Central memory CD4-positive, alpha-beta T cell (primary cell): ENCODE results near the gene COL7A1.

ENCODE experiments used
- DNase-seq: peaks from one replicate; pipeline ENCODE4 v3.0.0; 2022

Gene COL7A1

DNA sequence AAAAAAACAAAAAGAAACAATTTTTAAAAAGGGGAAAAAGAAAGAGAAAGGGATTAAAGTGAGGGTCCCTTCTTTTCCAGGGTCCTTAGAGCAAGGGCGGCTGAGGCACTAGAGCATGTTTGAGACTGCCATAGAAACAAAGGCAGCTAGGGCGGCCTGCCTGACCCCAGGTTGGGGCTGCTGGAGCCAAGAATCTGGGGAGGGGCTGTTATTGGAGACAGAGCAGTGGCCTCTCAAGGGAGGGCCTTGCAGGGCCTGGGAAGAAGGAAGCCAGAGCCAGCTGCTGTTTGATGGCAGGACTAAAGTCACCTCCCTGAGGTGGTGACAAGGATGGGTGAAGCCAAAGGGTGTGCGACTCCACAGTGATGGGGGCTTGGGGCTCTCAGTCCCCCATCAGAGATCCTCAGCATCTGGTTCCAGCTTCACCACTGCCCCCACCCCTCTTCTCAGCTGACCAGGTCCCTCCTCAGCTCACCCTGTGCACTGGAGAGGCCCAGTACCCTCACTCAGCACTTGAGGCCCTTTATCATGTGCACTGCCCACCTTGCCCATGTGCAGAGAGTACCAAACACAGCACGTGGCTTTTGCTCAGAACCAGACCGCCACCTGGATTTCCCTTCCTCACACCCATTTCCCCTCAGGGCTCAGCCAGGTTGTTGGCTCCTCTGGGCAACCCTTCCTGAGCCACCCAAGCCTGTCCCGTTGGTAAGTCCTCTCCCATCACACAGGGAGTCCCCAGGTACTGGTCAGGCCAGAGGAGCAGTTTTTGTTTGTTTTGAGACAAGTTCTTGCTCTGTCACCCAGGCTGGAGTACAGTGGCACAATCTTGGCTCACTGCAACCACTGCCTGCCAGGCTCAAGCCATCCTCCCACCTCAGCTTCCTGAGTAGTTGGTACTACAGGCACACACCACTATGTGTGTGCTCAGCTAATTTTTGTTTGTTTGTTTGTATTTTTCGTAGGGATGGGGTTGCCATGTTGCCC lies 24.7 kb upstream of the COL7A1 start:
- DNase-seq: no peak

- no peak for DNase-seq
Measured at GRCh38 chr3:48617559-48617958, 22.4 kb upstream of the COL7A1 start.

DNA sequence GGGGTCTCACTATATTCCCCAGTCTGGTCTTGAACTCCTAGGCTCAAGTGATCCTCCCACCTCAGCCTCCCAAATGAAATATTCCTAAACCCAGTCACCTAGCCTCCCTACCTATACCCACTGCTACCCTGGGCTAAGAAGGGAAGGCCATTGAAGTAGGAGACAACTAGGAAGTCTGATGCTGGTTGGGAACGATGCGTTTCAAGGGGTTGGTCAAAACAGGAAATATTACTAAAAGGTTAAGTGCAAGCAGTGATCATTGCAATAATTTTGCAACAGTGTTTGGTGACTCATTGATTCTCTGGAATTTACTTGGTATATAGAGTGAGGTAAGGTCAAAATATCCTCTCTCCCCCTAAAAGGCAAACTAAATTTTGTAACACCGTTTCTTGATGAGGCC lies 18.9 kb upstream of the COL7A1 start:
- no peak for DNase-seq

- no peak for DNase-seq
Measured at GRCh38 chr3:48612309-48612708, 17.2 kb upstream of the COL7A1 start.

DNA sequence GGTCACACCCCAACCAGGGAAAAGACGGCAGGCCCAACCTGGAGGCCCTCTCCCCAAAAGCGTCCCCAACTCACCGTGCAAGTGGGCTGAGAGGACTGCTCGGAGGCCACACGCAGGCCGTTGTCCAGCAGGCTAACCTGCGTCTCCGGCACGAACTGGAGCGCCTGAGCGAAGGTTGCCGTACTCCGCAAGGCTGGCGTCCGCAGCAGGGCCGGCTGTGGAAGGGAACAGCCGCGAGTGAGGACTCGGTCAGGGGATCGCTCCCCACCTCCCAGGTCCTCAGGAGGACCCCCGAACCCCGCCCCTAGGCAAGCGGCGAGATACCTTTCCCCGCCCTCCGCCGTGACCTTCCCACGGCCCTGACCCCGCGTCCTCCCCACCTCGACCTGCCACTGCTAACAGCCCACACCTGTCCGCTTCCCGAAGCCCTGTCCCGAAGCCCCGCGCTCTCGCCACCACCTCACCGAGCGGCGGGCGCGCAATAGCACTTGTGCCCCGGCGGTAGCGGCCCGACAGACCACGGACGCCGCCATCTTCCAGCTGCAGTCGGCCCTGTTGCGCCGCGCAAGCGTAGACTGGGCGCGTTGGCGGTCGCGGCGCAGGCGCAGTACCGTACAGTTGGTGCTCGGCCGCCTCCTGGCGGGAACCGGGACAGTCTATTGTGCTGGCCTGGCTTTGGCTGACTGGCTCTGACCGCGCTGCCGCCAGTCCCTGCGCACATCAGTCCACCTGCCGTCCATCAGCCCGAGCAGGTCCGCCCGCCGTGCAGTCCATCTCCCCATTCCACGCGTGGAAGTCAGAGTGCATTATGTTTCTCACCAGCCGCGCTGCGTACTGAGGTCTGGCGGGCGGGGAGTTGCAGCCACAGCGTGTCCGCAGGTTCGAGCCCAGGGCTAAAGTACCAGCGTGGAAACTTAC lies 14.2 kb upstream of the COL7A1 start, which contains the start of gene UQCRC1:
Gene UQCRC1, minus strand, starts transcription at position 559 of the 918 bp plus-strand sequence. Its CDS starts 26 bp downstream, at position 533.
- DNase-seq: peak; percentile 92

DNA sequence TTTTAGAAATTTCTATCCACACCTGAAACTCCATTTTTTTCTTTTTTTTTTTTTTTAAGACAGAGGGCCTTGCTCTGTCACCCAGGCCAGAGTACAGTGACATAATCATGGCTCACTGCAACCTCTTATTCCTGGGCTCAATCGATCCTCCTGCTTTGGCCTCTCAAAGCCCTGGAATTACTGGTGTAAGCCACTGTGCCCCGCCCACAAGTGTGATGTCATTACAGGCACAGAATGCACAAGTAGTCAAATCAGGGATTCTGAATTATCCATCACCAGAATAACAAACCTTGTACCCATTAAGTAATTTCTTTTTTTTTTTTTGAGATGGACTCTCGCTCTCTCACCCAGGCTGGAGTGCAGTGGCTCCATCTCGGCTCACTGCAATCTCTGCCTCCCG lies 12.4 kb upstream of the COL7A1 start:
- no peak for DNase-seq

DNA sequence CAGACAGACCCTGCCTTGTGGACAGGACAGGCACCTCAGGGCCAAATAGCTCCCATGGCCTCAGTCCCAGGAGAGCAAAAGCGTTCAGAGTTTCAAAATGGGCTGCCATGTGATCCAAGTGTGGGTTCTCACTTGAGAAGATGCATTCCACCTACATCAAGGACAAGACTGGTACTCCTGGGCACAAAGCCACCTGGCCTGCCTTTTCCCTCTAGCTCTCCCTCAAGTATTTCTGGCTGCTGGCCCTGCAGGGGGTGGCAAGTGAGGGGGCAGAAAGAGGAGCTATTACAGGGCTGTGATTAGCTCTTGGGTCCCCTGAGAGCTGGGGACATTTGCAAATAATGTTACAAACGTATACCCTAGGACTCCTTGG lies 6.5 kb upstream of the COL7A1 start:
- no peak for DNase-seq

DNA sequence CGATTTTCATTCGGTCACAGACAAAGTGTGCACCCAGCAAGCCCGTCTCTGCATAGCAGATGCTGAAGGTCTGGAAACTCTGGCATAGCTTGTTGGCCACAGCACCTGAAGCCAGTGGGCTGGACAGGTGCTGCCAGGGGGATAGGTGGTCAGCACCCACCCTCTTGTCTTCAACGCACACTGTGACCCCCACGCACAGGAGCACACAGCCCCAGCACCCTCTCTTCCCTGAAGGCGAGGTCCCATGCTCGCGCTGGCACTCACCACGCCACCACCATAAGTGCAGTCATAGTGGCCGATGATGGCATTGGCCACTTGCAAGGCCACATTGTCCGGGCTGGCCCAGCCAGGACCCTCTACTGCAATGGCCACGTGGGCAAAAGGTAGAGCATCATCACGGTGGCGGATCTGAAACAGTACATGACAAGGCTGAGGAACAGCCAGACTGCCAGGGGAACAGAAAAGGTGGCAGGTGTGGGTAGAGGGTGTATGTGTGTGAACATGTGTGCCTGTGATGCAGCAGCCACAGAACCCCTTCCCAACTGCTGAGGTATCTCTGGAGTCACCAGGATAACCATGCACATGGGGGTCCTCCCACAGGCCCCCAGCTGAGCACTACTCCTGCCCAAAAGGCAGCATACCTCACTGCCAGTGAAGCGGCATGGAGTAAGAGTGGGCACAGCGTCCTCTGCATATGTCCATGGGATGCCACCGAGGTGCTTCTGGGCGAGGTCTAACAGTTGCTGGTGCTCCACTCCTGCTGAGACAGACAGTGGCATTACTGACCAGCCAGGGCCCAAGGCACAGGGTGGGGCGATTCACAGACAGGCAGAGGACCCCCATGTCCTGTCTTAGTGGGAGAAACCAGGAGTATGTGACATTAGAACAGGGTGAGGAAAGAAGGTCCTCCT lies 5.8 kb upstream of the COL7A1 start:
- no peak for DNase-seq

DNA sequence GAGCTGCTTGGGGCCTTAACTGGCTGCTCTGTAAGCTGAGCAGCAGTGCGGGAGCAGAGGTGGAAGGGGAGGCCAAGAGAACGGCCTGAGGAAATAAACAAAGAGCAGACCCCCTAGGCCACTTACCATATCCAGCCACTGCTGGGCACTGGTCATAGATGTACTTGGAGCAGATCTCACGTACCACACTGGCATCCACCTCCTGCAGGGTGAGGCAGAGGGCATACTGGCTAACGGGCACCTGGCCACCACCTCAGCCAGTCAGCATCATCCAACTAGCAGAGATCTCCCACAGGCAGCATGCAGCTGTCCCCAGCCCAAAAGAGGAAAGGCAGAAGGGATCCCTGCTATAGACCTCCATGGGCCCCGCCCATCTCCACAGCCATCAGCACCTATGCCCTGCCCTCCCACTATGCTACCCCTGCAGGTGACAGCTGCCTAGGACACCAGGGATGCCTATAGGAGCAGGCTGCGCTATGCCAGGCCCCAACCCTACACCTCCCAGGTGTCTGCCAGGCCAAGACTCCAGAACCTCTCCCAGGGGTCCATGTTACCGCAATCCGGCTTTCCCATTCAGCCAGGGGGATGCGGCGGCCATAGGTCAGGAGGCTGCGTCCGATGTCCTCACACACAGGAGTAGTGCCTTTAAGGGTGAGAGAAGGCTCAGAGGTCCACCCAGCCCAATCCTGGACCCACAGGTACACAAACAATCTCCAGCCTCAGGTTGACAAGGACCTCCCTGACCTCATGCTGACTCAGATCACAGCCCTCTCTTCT lies 4.6 kb upstream of the COL7A1 start:
- DNase-seq: no peak

- DNase-seq: no peak
Measured at GRCh38 chr3:48599077-48599501, 4.0 kb upstream of the COL7A1 start.

DNA sequence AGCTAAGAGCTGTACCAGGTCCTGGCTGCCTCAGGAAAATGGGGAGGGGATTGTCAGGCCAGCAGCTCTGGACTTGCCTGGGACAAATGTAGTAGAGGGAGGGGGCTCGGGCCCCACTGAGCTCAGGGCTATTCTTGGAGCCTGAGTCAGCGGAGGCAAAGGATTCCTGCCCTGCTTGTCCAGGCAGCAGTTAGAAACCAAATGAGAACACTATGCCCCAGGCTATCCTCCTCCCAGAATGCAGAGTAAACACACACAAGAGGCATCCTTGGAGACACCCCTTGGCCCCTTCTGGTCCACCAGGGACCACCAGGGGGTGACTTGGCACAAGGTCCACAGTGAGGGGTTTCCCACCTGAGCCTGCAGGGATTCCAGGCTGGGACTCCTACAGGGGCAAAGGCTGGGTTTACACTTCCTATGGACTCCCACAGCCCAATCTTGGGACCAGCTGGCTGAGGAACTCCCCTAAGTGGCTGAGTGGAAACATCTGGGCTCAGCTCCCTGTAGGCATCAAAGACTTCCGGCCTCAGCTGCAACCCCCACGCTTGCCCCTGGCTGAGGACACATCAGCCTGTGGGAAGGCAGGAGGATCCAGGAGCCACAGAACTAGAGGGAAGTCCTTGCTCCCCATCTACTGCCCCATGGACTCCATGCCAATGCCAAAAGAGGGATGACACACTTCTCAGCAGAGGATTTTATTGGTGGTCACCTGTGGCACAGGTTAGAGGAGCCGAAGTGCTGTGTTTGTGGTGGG lies 3.4 kb upstream of the COL7A1 start:
- no peak for DNase-seq

GRCh38 chr3:48597408-48597800 lies 2.3 kb upstream of the COL7A1 start:
- no peak for DNase-seq

GRCh38 chr3:48596676-48597407 lies 1.7 kb upstream of the COL7A1 start:
- DNase-seq: no peak

DNA sequence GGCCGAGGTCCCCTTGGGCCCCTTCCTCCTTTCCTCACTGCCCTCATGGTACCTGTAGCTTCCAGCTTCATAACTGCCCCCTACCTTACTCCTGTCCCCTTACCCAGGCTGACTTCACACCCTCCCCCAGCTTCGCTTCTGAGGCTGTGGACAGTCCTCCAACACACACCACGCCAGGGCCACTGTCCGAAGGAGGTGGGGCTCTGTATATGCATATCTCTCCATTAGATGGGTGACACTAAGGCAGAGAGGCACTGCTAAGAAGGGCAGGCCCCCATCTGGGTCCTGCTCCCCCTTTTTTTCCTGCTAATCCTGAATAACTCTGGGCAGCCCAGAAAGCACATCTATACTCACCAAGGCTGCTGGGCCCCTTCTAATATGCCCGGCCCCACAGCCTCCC lies 1.0 kb upstream of the COL7A1 start:
- no peak for DNase-seq

GRCh38 chr3:48595526-48596121 lies 495 bp upstream of the COL7A1 start:
- no peak for DNase-seq

DNA sequence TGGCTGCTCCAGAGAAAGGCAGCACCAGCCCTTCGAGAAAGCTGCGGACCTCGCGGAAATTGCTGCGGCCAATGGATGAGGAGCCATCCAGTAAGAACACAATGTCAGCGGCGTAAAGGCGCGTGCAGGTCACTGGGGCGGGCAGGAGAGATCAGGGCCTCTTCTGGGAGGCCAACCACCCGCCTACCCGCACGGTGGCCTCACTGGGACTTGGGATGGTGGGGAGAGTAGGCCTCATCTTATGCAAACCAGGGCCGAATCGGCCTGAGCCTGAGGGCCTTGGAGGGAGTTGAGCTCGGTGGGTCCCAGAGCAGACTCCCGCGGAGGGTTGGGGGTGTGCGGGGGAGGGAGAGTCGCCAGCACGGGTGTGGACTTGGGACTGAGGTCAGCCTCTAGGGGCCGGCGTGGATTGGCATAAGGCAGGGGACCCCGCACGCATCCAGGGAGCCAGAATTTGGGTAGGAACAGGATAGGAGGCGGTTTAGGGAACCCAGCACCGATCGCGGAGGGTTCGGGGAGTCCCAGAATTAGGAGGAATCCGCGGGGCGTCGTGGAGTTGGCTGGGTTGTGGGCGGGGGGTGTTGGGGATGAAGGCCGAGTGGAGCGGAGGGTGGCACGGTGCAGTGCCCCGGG lies 596 bp downstream of the COL7A1 start:
- no peak for DNase-seq

GRCh38 chr3:48593337-48593736 lies 1.8 kb downstream of the COL7A1 start:
- no peak for DNase-seq

DNA sequence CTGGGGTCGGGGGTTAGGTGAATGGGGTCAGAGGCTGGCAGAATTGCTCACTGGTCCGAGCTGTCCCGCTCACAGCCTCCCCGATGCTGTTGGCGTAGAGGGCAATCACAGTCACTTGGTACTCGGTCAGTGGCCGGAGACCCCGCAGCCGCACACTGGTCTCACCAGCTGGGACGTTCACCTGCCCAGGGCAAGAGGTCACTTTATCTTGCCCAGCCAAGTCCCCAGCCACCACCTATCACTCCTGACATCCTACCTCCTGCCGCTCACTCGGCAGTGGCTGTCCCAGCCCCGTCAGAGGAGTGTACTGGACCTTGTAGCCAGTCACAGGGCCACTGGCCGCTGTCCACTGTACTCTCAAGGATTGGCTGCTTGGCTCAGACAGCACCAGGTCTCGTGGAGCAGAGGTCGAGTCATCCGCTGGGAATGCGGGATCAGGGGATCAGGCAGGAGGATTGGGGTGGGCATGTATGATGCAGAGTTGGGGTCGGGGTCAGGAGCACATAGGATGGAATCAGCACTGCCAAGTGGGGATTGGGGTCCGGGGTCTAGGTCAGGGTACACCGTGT lies 2.5 kb downstream of the COL7A1 start:
- DNase-seq: no peak
